Activated B cell treated with CpG ODN at 0.5 μM for 24 hours (primary cell): ENCODE data around the gene CAMSAP1. TPM values are rescaled to one million over a fixed set of nuclear protein-coding genes. Genes with fewer than 3 reads are reported as not detected.

Experiments used
- ATAC-seq: fragments of 200-7000 bp; cut with Tn5 transposase; one replicate; pipeline ENCODE4 v1.10.0; 2021; ENCODE audit warnings: low read depth, mild to moderate bottlenecking, moderate library complexity
- CTCF ChIA-PET: fragments of 350-600 bp; sonication (Branson Sonifier 250); formaldehyde crosslinking; loops from one replicate; lab custom pipeline; 2021; ENCODE audit warnings: antibody characterized with exemption; lab: Charles Lee
- POLR2A ChIA-PET: fragments of 350-600 bp; sonication (Branson Sonifier 250); formaldehyde crosslinking; loops from one replicate; lab custom pipeline; 2021; ENCODE audit warnings: antibody characterized with exemption; lab: Charles Lee
- DNase-seq: peaks from one replicate; pipeline ENCODE4 v3.0.0; 2022
- H3K27ac Mint-ChIP-seq: one replicate; pipeline ENCODE4 v1.8.0; 2020; ENCODE audit warnings: mixed read lengths
- H3K27me3 Mint-ChIP-seq: one replicate; pipeline ENCODE4 v1.8.0; 2021; ENCODE audit warnings: mixed read lengths
- H3K36me3 Mint-ChIP-seq: one replicate; pipeline ENCODE4 v1.8.0; 2021; ENCODE audit warnings: low read depth, mixed read lengths
- H3K4me1 Mint-ChIP-seq: one replicate; pipeline ENCODE4 v1.8.0; 2021; ENCODE audit warnings: mixed read lengths
- H3K4me3 Mint-ChIP-seq: one replicate; pipeline ENCODE4 v1.8.0; 2020; ENCODE audit warnings: mild to moderate bottlenecking, mixed read lengths
- H3K9me3 Mint-ChIP-seq: one replicate; pipeline ENCODE4 v1.8.0; 2020; ENCODE audit warnings: mixed read lengths
- intact Hi-C: fragments of 100-400 bp; cut with micrococcal nuclease; formaldehyde crosslinking; loops from one replicate; pipeline ENCODE4 v1.15.1; 2024
- total RNA-seq: library from RNA; stranded (reverse); gene quantifications from 2 replicates; pipeline ENCODE4 v1.2.3, GENCODE V29; 2022
- TF ChIP-seq, protein P1 (sequence below): fragments of 200-600 bp; IDR thresholded peaks from one replicate; pipeline ENCODE4 v1.8.0; 2022; ENCODE audit warnings: antibody characterized with exemption, mild to moderate bottlenecking

CAMSAP1 gene
- total RNA-seq, 1 donor from 2014 or later: 16.9 TPM

- intact Hi-C loops: no loop called here
- H3K27ac Mint-ChIP-seq: no peak overlapping the region
- no peaks in the 10 kb centered on the region for H3K9me3 Mint-ChIP-seq
- ChIA-PET CTCF (no interaction called here), POLR2A (no interaction called here)
- H3K4me1 Mint-ChIP-seq: no peaks in the 10 kb centered on the region
- DNase-seq (no peak), ATAC-seq (no peak)
- no peaks in the 10 kb centered on the region for H3K36me3 Mint-ChIP-seq
- peaks cover 6% of the 10 kb centered on the region for H3K27me3 Mint-ChIP-seq
- H3K4me3 Mint-ChIP-seq: no peak overlapping the region
- TF ChIP-seq, protein P1, sequence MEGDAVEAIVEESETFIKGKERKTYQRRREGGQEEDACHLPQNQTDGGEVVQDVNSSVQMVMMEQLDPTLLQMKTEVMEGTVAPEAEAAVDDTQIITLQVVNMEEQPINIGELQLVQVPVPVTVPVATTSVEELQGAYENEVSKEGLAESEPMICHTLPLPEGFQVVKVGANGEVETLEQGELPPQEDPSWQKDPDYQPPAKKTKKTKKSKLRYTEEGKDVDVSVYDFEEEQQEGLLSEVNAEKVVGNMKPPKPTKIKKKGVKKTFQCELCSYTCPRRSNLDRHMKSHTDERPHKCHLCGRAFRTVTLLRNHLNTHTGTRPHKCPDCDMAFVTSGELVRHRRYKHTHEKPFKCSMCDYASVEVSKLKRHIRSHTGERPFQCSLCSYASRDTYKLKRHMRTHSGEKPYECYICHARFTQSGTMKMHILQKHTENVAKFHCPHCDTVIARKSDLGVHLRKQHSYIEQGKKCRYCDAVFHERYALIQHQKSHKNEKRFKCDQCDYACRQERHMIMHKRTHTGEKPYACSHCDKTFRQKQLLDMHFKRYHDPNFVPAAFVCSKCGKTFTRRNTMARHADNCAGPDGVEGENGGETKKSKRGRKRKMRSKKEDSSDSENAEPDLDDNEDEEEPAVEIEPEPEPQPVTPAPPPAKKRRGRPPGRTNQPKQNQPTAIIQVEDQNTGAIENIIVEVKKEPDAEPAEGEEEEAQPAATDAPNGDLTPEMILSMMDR: no peak
These were observed 109.7 kb downstream of the CAMSAP1 start for GRCh38 chr9:135797507-135798262.

- intact Hi-C loops: no loop called here
- ChIA-PET CTCF (no interaction called here), POLR2A (no interaction called here)
- Mint-ChIP-seq H3K27ac (no peak overlapping the region), H3K4me1 (no peaks in the 10 kb centered on the region), H3K9me3 (no peaks in the 10 kb centered on the region), H3K36me3 (no peaks in the 10 kb centered on the region), H3K4me3 (no peak overlapping the region), H3K27me3 (peaks cover 6% of the 10 kb centered on the region)
- TF ChIP-seq, protein P1: no peak
- ATAC-seq: no peak
- no peak for DNase-seq
These were observed 110.4 kb downstream of the CAMSAP1 start for GRCh38 chr9:135796784-135797485.

DNA sequence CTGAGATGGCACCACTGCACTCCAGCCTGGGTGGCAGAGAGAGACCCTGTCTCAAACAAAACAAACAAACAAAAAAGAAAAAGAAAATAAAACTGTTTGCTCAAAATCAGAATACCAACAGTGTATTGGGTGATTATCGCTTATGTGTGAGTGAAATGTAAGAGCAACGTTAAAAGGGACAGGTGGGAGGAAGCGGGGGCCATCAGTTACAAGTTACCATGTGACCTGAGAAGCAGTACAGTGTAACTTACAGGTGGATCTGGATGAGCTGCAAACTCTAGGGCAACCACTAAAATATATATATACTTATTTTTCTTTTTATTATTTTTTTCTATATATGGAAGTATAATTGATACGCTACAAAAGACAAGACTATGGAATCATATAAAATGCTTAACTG lies 112.0 kb downstream of the CAMSAP1 start:
- ATAC-seq (no peak), DNase-seq (no peak)
- TF ChIP-seq, protein P1: no peak
- Mint-ChIP-seq H3K4me1 (no peaks in the 10 kb centered on the region), H3K4me3 (no peak overlapping the region), H3K9me3 (no peaks in the 10 kb centered on the region), H3K27me3 (peaks cover 6% of the 10 kb centered on the region), H3K27ac (no peak overlapping the region), H3K36me3 (no peaks in the 10 kb centered on the region)
- ChIA-PET CTCF (no interaction called here), POLR2A (no interaction called here)
- intact Hi-C loops: no loop called here

GRCh38 chr9:135794361-135794885 lies 112.9 kb downstream of the CAMSAP1 start:
- TF ChIP-seq, protein P1: no peak
- H3K4me1 Mint-ChIP-seq: no peaks in the 10 kb centered on the region
- ChIA-PET CTCF (no interaction called here), POLR2A (no interaction called here)
- peaks cover 6% of the 10 kb centered on the region for H3K27me3 Mint-ChIP-seq
- no peak overlapping the region for H3K4me3 Mint-ChIP-seq
- no peaks in the 10 kb centered on the region for H3K9me3 Mint-ChIP-seq
- ATAC-seq (no peak), DNase-seq (no peak)
- intact Hi-C loops: no loop called here
- H3K27ac Mint-ChIP-seq: no peak overlapping the region
- no peaks in the 10 kb centered on the region for H3K36me3 Mint-ChIP-seq

DNA sequence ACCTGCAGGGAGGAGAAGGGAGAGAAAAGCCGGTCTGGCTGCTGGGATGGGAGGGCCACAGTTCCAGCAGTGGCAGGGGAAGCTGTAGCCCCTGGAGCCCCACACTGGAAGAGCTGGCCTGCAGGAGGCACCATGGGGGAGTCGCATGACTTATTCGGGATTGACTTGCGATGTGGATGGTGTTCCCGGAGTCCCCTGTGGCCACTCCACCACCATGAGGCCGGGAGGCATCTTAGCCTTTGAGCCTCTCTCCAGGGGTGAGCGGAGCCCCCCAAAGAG lies 113.3 kb downstream of the CAMSAP1 start:
- no peak overlapping the region for H3K4me3 Mint-ChIP-seq
- TF ChIP-seq, protein P1: no peak
- DNase-seq (no peak), ATAC-seq (no peak)
- intact Hi-C loops: no loop called here
- no peaks in the 10 kb centered on the region for H3K4me1 Mint-ChIP-seq
- no peak overlapping the region for H3K27ac Mint-ChIP-seq
- H3K9me3 Mint-ChIP-seq: no peaks in the 10 kb centered on the region
- H3K36me3 Mint-ChIP-seq: no peaks in the 10 kb centered on the region
- ChIA-PET POLR2A (no interaction called here), CTCF (no interaction called here)
- peaks cover 6% of the 10 kb centered on the region for H3K27me3 Mint-ChIP-seq
